Activated CD4-positive, alpha-beta T cell treated with anti-CD3 and anti-CD28 coated beads for 36 hours (primary cell): ENCODE measurements around the gene E2F4. TPM values are rescaled to one million over a fixed set of nuclear protein-coding genes. Genes with fewer than 3 reads are reported as not detected.

ENCODE experiments used
- ATAC-seq: fragments of 200-7000 bp; cut with Tn5 transposase; one replicate; pipeline ENCODE4 v1.10.0; 2021; ENCODE audit warnings: mild to moderate bottlenecking, moderate library complexity
- CTCF ChIA-PET: fragments of 350-600 bp; sonication (Branson Sonifier 250); formaldehyde crosslinking; loops from one replicate; lab custom pipeline; 2021; ENCODE audit warnings: antibody characterized with exemption; lab: Charles Lee
- POLR2A ChIA-PET: fragments of 350-600 bp; sonication (Branson Sonifier 250); formaldehyde crosslinking; loops from one replicate; lab custom pipeline; 2021; ENCODE audit warnings: antibody characterized with exemption, inconsistent platforms; lab: Charles Lee
- DNase-seq: peaks from one replicate; pipeline ENCODE4 v3.0.0-alpha.2; 2020
- H3K27ac Mint-ChIP-seq: one replicate; pipeline ENCODE4 v1.8.0; 2021; ENCODE audit warnings: mixed read lengths
- H3K27me3 Mint-ChIP-seq: one replicate; pipeline ENCODE4 v1.8.0; 2021; ENCODE audit warnings: mixed read lengths
- H3K36me3 Mint-ChIP-seq: one replicate; pipeline ENCODE4 v1.8.0; 2021; ENCODE audit warnings: low read depth, mixed read lengths
- H3K4me1 Mint-ChIP-seq: one replicate; pipeline ENCODE4 v1.8.0; 2021; ENCODE audit warnings: mixed read lengths
- H3K4me3 Mint-ChIP-seq: one replicate; pipeline ENCODE4 v1.8.0; 2021; ENCODE audit warnings: mild to moderate bottlenecking, moderate library complexity, mixed read lengths
- H3K9me3 Mint-ChIP-seq: one replicate; pipeline ENCODE4 v1.8.0; 2021; ENCODE audit warnings: low read depth, mixed read lengths
- intact Hi-C, 2 experiments: fragments of 100-400 bp; cut with DNase I in 1 of 2; cut with micrococcal nuclease in 1 of 2; formaldehyde crosslinking; loops; one replicate each; pipeline versions ENCODE4 v1.14.2 to v1.15.1; 2022 to 2024; cut with DNase I, micrococcal nuclease
- total RNA-seq, 2 experiments: library from RNA; stranded (reverse); gene quantifications; one replicate each; pipeline ENCODE4 v1.2.3, GENCODE V29; 2021

The E2F4 gene
- total RNA-seq, 2 experiments from 2014 or later: 91.4 to 110 TPM

DNA sequence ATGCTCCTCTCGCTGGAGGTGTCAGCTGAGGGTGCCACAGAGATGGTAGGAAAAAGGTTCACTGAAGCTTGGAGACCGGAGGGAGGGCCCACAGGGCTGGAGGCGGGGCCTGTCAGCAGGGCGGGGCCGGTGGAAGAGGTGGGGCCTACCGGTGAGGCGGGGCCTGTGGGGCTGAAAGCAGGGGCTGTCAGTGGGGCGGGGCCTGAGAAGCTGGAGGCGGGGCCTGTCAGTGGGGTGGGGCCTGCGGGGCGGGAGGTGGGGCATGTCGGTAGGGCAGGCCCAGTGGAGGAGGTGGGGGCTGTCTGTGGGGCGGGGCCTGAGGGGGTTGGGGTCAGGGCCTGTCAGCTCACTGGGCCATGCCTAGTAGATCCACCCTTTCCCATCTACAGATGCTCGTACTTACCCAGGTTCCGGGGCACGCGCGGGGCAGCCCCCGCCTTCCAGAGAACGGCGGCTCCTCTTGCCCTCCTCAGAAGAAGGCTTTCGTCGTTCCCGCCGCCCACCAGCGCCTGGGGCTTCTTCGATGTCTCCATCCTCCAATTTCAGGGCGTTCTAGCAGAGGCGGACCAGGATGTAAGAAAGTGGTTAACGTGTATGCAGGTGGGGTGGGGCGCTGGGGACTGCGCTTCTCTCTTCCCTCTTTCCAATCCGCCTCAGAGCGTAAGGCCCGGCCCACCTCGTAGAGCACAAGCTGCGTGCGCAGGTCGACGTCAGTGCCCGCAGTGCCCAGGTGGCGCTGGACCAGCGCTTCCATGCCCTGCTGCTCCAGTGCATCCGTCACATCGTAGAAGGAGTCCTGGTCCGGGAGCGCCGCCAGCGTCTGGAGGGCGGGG, 44.8 kb downstream of the E2F4 start:
- Mint-ChIP-seq H3K4me3 (peak overlapping the region; percentile 66), H3K27ac (peak overlapping the region; percentile 78), H3K4me1 (peaks cover 12% of the 10 kb centered on the region), H3K27me3 (no peaks in the 10 kb centered on the region), H3K9me3 (no peaks in the 10 kb centered on the region), H3K36me3 (peaks cover 36% of the 10 kb centered on the region)
- ChIA-PET POLR2A (interaction anchor here (0.6 to 1.9 kb wide), 2 partner anchors 10 to 615 kb away, joined by 3 to 5 read pairs; partner anchors contain the start of gene TMEM208), CTCF (interaction anchor here (1.0 to 1.3 kb wide), 2 partner anchors 11 to 25 kb away, joined by 3 read pairs; no protein-coding TSS in a partner anchor)
- DNase-seq (peak; percentile 94), ATAC-seq (peak; percentile 99)
- intact Hi-C loops: loop anchor here (1.0 kb wide), 3 partner anchors 8 to 11 kb away; partner anchors contain the start of genes TMEM208 (in 2 of the 2) and FHOD1 (in 1 of the 2)

DNA sequence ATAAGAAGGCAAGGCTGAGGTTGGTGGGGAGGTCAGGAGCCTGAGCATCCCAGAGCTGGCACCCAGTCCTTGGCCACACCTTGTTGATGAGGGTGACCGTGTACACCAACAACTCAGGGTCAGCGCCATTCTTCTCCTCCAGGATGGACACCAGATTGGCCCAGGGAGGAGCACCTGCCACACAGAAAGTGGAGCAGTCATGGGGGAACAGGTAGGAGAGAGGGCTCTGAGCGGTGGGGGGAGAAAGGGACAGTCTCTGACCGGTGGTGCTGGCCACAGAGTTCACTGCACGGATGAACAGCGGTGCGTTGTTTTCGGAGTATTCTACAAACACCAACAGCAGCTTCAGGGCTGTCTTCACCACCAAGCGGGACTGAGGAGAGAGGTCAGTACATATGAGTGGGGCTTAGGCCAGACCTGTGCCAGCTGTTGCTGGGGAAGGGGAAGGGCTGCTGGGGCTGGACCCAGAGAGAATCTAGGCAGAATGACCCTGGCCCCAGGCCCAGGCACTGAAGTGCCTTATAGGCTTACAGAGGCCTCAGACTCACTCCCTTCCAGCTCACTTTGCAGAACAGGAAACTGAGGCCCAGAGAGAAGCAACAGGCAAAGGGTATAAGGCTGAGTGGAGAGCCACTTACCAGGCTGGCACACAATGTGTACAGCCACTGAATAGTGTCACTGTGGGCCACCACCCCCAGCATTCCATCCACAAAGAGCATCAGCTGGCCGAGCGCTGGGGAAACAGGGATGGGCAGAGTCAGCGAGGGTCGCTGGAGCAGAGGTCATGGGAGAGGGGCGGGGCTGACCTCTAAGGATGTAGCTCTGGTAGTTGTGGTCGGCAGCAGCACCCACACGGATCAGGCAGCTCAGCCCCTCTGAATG, 45.7 kb downstream of the E2F4 start:
- peaks cover 15% of the 10 kb centered on the region for H3K4me1 Mint-ChIP-seq
- H3K4me3 Mint-ChIP-seq: no peak overlapping the region
- H3K36me3 Mint-ChIP-seq: peaks cover 33% of the 10 kb centered on the region
- intact Hi-C loops: no loop called here
- peak overlapping the region; percentile 55 for H3K27ac Mint-ChIP-seq
- no peaks in the 10 kb centered on the region for H3K27me3 Mint-ChIP-seq
- CTCF ChIA-PET: interaction anchor here (0.5 to 2.7 kb wide), 4 partner anchors 10 to 189 kb away, joined by 3 to 12 read pairs (median 3); partner anchors contain the start of gene TMEM208
- DNase-seq: no peak
- H3K9me3 Mint-ChIP-seq: no peaks in the 10 kb centered on the region
- ATAC-seq: no peak
- POLR2A ChIA-PET: interaction anchor here (1.9 kb wide), 1 partner anchor 11 kb away, joined by 5 read pairs; the partner anchor contains the start of gene TMEM208

DNA sequence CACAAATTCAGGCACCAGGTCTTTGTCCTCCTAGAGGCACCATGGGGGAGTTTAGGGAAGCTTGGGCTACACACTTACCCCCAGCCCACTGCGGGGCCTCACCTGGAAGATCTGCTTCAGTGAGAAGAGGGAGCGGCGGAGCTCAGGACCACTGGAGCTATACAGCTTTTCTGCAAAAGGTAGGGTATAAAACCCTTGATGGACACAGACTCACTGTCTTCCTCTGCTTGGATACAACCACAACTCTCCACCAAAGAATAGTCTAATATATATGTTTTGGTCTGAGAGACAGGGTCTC, 46.3 kb downstream of the E2F4 start:
- no peak overlapping the region for H3K4me3 Mint-ChIP-seq
- no peak overlapping the region for H3K27ac Mint-ChIP-seq
- intact Hi-C loops: no loop called here
- H3K9me3 Mint-ChIP-seq: no peaks in the 10 kb centered on the region
- DNase-seq (no peak), ATAC-seq (no peak)
- H3K36me3 Mint-ChIP-seq: peaks cover 32% of the 10 kb centered on the region
- ChIA-PET POLR2A (interaction anchor here (0.6 to 1.9 kb wide), 2 partner anchors 11 to 364 kb away, joined by 5 read pairs; partner anchors contain the start of gene TMEM208), CTCF (interaction anchor here (0.5 to 2.7 kb wide), 3 partner anchors 11 to 189 kb away, joined by 3 to 12 read pairs (median 3); partner anchors contain the start of gene TMEM208)
- no peaks in the 10 kb centered on the region for H3K27me3 Mint-ChIP-seq
- peaks cover 16% of the 10 kb centered on the region for H3K4me1 Mint-ChIP-seq

DNA sequence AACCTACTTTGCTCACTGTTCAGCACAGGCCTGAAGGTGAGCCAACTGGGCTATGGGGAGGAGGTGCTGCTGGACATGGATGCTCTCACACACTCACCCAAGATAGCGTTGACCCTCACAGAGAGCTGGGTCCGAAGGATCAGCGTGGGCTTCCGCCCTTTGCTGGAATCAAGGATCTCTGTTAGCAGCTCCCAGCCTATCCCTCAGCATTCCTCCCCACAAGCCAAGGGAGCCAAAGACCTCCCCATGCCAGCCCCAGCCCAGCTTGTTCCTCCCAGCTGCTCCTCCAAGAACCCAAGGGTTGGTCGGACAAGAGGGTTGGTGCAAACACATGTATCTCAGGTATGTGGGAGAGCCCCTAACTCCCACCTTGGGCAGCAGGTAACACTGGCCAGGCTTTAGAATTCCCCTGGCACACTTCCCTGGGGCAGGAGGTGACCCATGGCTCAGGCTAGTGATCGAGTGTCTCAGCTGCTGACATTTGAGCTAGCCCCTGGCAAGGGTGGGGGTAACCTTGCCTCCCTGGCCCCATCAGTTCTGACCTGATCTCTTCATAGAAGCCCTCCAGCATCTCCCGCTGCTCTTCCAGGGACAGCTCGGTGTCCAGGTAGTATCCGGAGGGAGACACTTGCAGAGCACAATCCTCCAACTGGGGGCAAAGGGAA, 47.0 kb downstream of the E2F4 start:
- Mint-ChIP-seq H3K27me3 (no peaks in the 10 kb centered on the region), H3K36me3 (peaks cover 26% of the 10 kb centered on the region), H3K4me1 (peaks cover 23% of the 10 kb centered on the region), H3K27ac (no peak overlapping the region), H3K9me3 (no peaks in the 10 kb centered on the region), H3K4me3 (no peak overlapping the region)
- DNase-seq: no peak
- intact Hi-C loops: no loop called here
- ATAC-seq: no peak
- CTCF ChIA-PET: interaction anchor here (0.5 to 2.7 kb wide), 5 partner anchors 9 to 208 kb away, joined by 3 to 12 read pairs (median 3); partner anchors contain the start of genes FHOD1 and TMEM208
- POLR2A ChIA-PET: interaction anchor here (0.6 kb wide), 1 partner anchor 365 kb away, joined by 5 read pairs; no protein-coding TSS in a partner anchor

DNA sequence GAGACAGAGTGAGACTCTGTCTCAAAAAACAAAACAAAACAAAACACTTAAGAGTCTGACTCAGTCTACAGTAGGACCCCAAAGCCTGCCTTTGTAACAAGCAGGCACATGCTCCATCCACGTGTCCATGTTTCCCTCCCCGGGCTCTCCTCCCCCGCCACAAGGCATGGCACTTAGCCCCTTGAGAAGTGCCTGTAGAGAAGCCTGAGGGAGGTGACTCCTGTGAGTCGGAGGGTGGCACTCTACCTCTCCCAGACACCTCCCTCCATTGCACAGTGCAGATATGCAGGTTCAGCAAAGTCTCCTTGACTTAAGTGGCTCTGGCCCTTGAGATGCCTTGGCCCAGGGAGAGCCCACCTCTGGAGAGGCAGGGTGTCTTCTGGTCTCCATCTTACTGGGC, 48.6 kb downstream of the E2F4 start:
- ChIA-PET POLR2A (no interaction called here), CTCF (interaction anchor here (0.9 kb wide), 1 partner anchor 8 kb away, joined by 3 read pairs; the partner anchor contains the start of gene SLC9A5)
- no peak overlapping the region for H3K4me3 Mint-ChIP-seq
- peaks cover 38% of the 10 kb centered on the region for H3K4me1 Mint-ChIP-seq
- ATAC-seq: no peak
- H3K27ac Mint-ChIP-seq: no peak overlapping the region
- no peaks in the 10 kb centered on the region for H3K27me3 Mint-ChIP-seq
- H3K9me3 Mint-ChIP-seq: no peaks in the 10 kb centered on the region
- intact Hi-C loops: loop anchor here in 1 of 2 experiments (10.0 kb wide), 1 partner anchor 486 kb away; the partner anchor contains the start of gene DYNC1LI2
- no peak for DNase-seq
- peaks cover 27% of the 10 kb centered on the region for H3K36me3 Mint-ChIP-seq

DNA sequence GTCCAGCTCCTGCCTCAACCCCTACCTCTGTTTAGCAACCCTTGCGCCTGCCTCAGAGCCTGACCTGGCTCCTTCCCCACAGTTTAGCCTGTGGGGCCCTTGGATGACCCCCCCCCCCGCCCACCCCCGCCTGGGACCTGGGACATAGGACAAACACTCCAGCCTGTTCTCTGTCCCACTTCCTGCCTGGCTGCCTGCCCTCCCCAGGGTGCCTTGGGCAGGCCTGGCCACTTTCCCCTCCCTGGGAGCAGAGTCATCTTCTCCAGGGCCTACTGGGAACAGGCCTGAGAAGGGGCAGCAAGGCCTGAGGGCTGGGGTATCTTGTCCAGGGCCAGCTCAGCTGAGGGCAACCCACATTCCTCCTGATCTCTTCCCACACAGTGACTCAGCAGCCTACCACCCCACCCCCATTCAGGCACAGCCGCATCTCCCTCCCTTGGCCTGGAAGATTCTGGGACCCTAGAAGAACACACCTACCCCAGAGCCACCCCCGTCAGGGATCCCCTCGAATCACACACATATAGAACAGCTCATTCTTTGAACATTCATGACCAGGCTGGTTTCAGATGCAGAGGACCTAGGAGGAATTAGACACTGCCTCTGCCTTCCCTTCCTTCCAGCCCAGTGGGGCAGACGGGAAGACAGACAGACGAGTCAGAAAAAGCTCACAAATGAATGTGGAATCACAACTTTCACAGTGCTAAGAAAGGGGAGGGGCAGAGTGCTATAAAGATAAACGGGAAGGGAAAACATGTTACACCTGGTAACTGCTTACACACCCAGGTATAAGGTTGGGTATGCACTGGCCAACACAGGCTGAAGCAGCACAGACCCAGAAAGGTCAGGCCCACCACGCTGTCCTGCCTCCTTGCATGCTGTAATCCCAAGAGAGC, 49.3 kb downstream of the E2F4 start:
- CTCF ChIA-PET: interaction anchor here (0.6 to 1.3 kb wide), 4 partner anchors 14 to 563 kb away, joined by 3 to 5 read pairs (median 3); partner anchors contain the start of gene TMEM208

DNA sequence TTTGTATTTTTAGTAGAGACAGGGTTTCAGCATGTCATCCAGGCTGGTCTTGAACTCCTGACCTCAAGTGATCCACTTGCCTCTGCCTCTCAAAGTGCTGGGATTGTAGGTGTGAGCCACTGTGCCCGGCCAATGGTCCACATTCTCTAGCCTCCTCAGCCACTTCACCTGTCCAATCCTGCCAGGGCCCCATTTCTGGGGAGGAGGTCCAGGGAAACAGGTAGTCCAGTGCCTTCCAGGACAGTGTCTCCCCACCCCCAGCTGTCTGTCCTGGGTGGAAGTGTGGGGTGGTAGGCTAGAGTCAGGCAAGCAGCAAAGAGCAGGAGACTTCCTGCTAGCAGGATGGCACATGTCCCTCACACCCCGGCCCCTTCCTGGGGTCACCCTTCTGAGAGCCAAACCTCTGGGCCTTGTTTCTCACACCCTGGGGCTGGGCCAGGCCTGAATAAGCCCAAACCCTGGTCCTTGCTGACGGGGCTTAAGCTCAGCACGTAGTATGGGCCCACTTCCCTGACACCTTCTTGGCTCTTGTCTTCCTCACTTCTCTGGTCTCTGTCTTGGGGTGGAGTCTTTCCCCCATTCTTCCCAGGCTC, 50.3 kb downstream of the E2F4 start:
- POLR2A ChIA-PET: no interaction called here
- CTCF ChIA-PET: interaction anchor here (0.8 to 1.3 kb wide), 3 partner anchors 15 to 562 kb away, joined by 3 to 5 read pairs (median 3); partner anchors contain the start of gene TMEM208
- H3K27ac Mint-ChIP-seq: peak overlapping the region; percentile 85
- intact Hi-C loops: loop anchor here in 1 of 2 experiments (10.0 kb wide), 1 partner anchor 487 kb away; the partner anchor contains the start of gene DYNC1LI2
- no peak overlapping the region for H3K4me3 Mint-ChIP-seq
- no peak for ATAC-seq
- no peaks in the 10 kb centered on the region for H3K27me3 Mint-ChIP-seq
- H3K9me3 Mint-ChIP-seq: no peaks in the 10 kb centered on the region
- peaks cover 14% of the 10 kb centered on the region for H3K36me3 Mint-ChIP-seq
- peaks cover 37% of the 10 kb centered on the region for H3K4me1 Mint-ChIP-seq
- DNase-seq: no peak

More for the DNA sequence above, 49.3 kb downstream of the E2F4 start:
- DNase-seq (no peak), ATAC-seq (no peak)
- POLR2A ChIA-PET: no interaction called here
- H3K27ac Mint-ChIP-seq: peak overlapping the region; percentile 80
- intact Hi-C loops: loop anchor here in 1 of 2 experiments (10.0 kb wide), 1 partner anchor 486 kb away; the partner anchor contains the start of gene DYNC1LI2
- H3K4me3 Mint-ChIP-seq: no peak overlapping the region
- H3K4me1 Mint-ChIP-seq: peaks cover 38% of the 10 kb centered on the region
- H3K36me3 Mint-ChIP-seq: peaks cover 23% of the 10 kb centered on the region
- H3K27me3 Mint-ChIP-seq: no peaks in the 10 kb centered on the region
- H3K9me3 Mint-ChIP-seq: no peaks in the 10 kb centered on the region

DNA sequence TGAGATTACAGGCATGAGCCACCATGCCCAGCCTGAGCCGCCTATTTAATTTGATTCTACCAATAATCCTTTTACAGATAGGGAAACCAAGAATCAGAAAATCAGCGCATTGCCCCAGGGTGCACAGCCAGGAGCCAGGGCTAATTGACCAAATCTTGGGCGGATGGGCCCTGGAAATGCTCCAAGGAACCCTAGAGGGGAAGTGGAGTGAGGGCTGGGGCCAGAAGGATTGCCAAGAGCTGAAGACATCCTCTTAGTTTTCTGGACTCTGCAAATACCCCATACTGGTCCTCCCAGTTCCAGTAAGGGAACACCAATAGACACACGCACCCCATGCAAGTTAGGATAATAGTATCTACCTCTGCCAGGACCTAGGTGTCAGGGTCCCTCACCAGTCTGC, 51.5 kb downstream of the E2F4 start:
- Mint-ChIP-seq H3K27me3 (no peaks in the 10 kb centered on the region), H3K36me3 (peaks cover 6% of the 10 kb centered on the region), H3K4me1 (peaks cover 45% of the 10 kb centered on the region), H3K27ac (peak overlapping the region; percentile 83), H3K4me3 (no peak overlapping the region), H3K9me3 (no peaks in the 10 kb centered on the region)
- intact Hi-C loops: loop anchor here in 1 of 2 experiments (10.0 kb wide), 1 partner anchor 489 kb away; the partner anchor contains the start of gene DYNC1LI2
- DNase-seq: no peak
- CTCF ChIA-PET: interaction anchor here (1.0 to 1.7 kb wide), 2 partner anchors 83 to 173 kb away, joined by 3 to 4 read pairs; partner anchors contain the start of gene ZDHHC1
- ATAC-seq: no peak
- POLR2A ChIA-PET: no interaction called here
